Measurements from ENCODE around the gene TMEM89.

Gene TMEM89

GRCh38 chr3:48661501-48662144 is 40.1 kb upstream of the TMEM89 start:
- H2AFZ ChIP-seq (ENCODE audit: low read depth, low read length, severe bottlenecking), result no peak overlapping the region
- H3K4me3 ChIP-seq (ENCODE audit: insufficient read depth, low read length, poor library complexity, severe bottlenecking), result no peak overlapping the region
- no peak overlapping the region for H3K4me2 ChIP-seq (ENCODE audit: low read depth, low read length, poor library complexity, severe bottlenecking)

GRCh38 chr3:48660800-48661400 is 39.3 kb upstream of the TMEM89 start:
- no peak for TF ChIP-seq EZH2phosphoT487 (conservative IDR thresholded peaks at IDR 0.05; ENCODE audit: low read length)
- TF ChIP-seq CTCF (IDR thresholded peaks at IDR 0.05; ENCODE audit: insufficient read depth, low read length, poor library complexity, severe bottlenecking), result no peak
- no peaks in the 10 kb centered on the region for H3K79me2 ChIP-seq (ENCODE audit: insufficient read depth, low read length)
- H3K9ac ChIP-seq (ENCODE audit: low read length), result no peak overlapping the region
- H3K4me3 ChIP-seq (ENCODE audit: insufficient read depth, low read length, poor library complexity, severe bottlenecking), result no peak overlapping the region
- 0 out of 2 replicates have a peak, but pooled peaks cover 6% of the 10 kb centered on the region for H3F3A ChIP-seq (ENCODE audit: insufficient read depth)
- no peaks in the 10 kb centered on the region for H3K27me3 ChIP-seq (ENCODE audit: low read length)
- no peaks in the 10 kb centered on the region for H3K9me2 ChIP-seq (replicated peaks; ENCODE audit: insufficient read depth, low read length)
- H2AFZ ChIP-seq (ENCODE audit: low read depth, low read length, severe bottlenecking), result no peak overlapping the region
- H3K27ac ChIP-seq (ENCODE audit: low read depth, low read length), result no peak overlapping the region
- H4K20me1 ChIP-seq (ENCODE audit: low read depth, low read length), result no peaks in the 10 kb centered on the region
- H3K4me2 ChIP-seq (ENCODE audit: low read depth, low read length, poor library complexity, severe bottlenecking), result no peak overlapping the region
- no peaks in the 10 kb centered on the region for H3K36me3 ChIP-seq (ENCODE audit: low read length)
- no peaks in the 10 kb centered on the region for H3K9me3 ChIP-seq (ENCODE audit: insufficient read depth, low read length)

More at GRCh38 chr3:48661501-48662144, 40.1 kb upstream of the TMEM89 start:
- H3K27ac ChIP-seq (ENCODE audit: low read depth, low read length), result no peak overlapping the region
- H4K20me1 ChIP-seq (ENCODE audit: low read depth, low read length), result no peaks in the 10 kb centered on the region
- H3K27me3 ChIP-seq (ENCODE audit: low read length), result no peaks in the 10 kb centered on the region
- H3K79me2 ChIP-seq (ENCODE audit: insufficient read depth, low read length), result no peaks in the 10 kb centered on the region
- no peaks in the 10 kb centered on the region for H3K9me2 ChIP-seq (replicated peaks; ENCODE audit: insufficient read depth, low read length)
- H3K9ac ChIP-seq (ENCODE audit: low read length), result no peak overlapping the region
- H3K9me3 ChIP-seq (ENCODE audit: insufficient read depth, low read length), result no peaks in the 10 kb centered on the region
- 0 out of 2 replicates have a peak, but pooled peaks cover 6% of the 10 kb centered on the region for H3F3A ChIP-seq (ENCODE audit: insufficient read depth)
- TF ChIP-seq EZH2phosphoT487 (conservative IDR thresholded peaks at IDR 0.05; ENCODE audit: low read length) (no peak), CTCF (IDR thresholded peaks at IDR 0.05; ENCODE audit: insufficient read depth, low read length, poor library complexity, severe bottlenecking) (no peak)
- H3K36me3 ChIP-seq (ENCODE audit: low read length), result no peaks in the 10 kb centered on the region

- no peaks in the 10 kb centered on the region for H4K20me1 ChIP-seq (ENCODE audit: low read depth, low read length)
- TF ChIP-seq EZH2phosphoT487 (conservative IDR thresholded peaks at IDR 0.05; ENCODE audit: low read length), result no peak
- TF ChIP-seq CTCF (IDR thresholded peaks at IDR 0.05; ENCODE audit: insufficient read depth, low read length, poor library complexity, severe bottlenecking), result no peak
- H3K9me2 ChIP-seq (replicated peaks; ENCODE audit: insufficient read depth, low read length), result no peaks in the 10 kb centered on the region
- H3K9ac ChIP-seq (ENCODE audit: low read length), result no peak overlapping the region
- H3K4me2 ChIP-seq (ENCODE audit: low read depth, low read length, poor library complexity, severe bottlenecking), result peak overlapping the region; percentile 43
- no peaks in the 10 kb centered on the region for H3K27me3 ChIP-seq (ENCODE audit: low read length)
- no peaks in the 10 kb centered on the region for H3K9me3 ChIP-seq (ENCODE audit: insufficient read depth, low read length)
- H3K79me2 ChIP-seq (ENCODE audit: insufficient read depth, low read length), result no peaks in the 10 kb centered on the region
- no peak overlapping the region for H3K27ac ChIP-seq (ENCODE audit: low read depth, low read length)
- H3F3A ChIP-seq (ENCODE audit: insufficient read depth), result 0 out of 2 replicates have a peak, but pooled peaks cover 6% of the 10 kb centered on the region
- no peak overlapping the region for H3K4me3 ChIP-seq (ENCODE audit: insufficient read depth, low read length, poor library complexity, severe bottlenecking)
- no peaks in the 10 kb centered on the region for H3K36me3 ChIP-seq (ENCODE audit: low read length)
- no peak overlapping the region for H2AFZ ChIP-seq (ENCODE audit: low read depth, low read length, severe bottlenecking)
These were observed 35.3 kb upstream of the TMEM89 start for GRCh38 chr3:48656841-48657281.
